Gastroesophageal sphincter (tissue), 4 donors: ENCODE results near the gene PRKRA. TPM values are rescaled to one million over a fixed set of nuclear protein-coding genes. Genes with fewer than 3 reads are reported as not detected.

Experiments
- ATAC-seq: fragments of 150-250 bp; one replicate; pipeline ENCODE4 v1.9.1; 2016; ENCODE audit warnings: mild to moderate bottlenecking, moderate library complexity
- H3K27ac ChIP-seq, 4 donors: fragments of 200-600 bp; sonication (generic) in 3 of 4; 1 replicate in 3 of 4; 2 replicates in 1 of 4; pipeline ENCODE4 v1.5.1; 2016 to 2019
- H3K27me3 ChIP-seq: fragments of 200-600 bp; sonication (generic); one replicate; pipeline ENCODE4 v1.5.1; 2019
- H3K36me3 ChIP-seq, 2 donors: fragments of 200-600 bp; sonication (generic); one replicate each; pipeline ENCODE4 v1.5.1; 2019; ENCODE audit warnings: control low read depth in 1 of 2
- H3K4me1 ChIP-seq, 3 donors: fragments of 200-600 bp; sonication (generic); 1 replicate in 2 of 3; 2 replicates in 1 of 3; pipeline ENCODE4 v1.5.1; 2016 to 2019; ENCODE audit warnings: control low read depth in 2 of 3
- H3K4me3 ChIP-seq, 2 donors: fragments of 200-600 bp; sonication (generic); one replicate each; pipeline ENCODE4 v1.5.1; 2019; ENCODE audit warnings: mild to moderate bottlenecking in 1 of 2, moderate library complexity in 1 of 2
- H3K9me3 ChIP-seq, 3 donors: fragments of 200-600 bp; sonication (generic); one replicate each; pipeline ENCODE4 v1.5.1; 2017 to 2019; ENCODE audit warnings: control low read depth in 2 of 3
- EP300 ChIP-seq: sonication (generic); formaldehyde crosslinking; IDR thresholded peaks from one replicate; pipeline ENCODE4 v1.6.1; 2017; ENCODE audit warnings: antibody characterized with exemption, mild to moderate bottlenecking
- POLR2A ChIP-seq, 2 donors: fragments of 450-650 bp; IDR thresholded peaks; one replicate each; pipeline ENCODE4 v1.6.1; 2017; ENCODE audit warnings: antibody characterized with exemption in 2 of 2, mild to moderate bottlenecking in 2 of 2, moderate library complexity in 1 of 2
- POLR2AphosphoS5 ChIP-seq: sonication (generic); formaldehyde crosslinking; IDR thresholded peaks from one replicate; pipeline ENCODE4 v1.6.1; 2017; ENCODE audit warnings: antibody characterized with exemption
- WGBS, 2 donors: methylation state at CpG; one replicate each; pipeline ENCODE4 v1.1.5; 2018; ENCODE audit warnings: low coverage in 1 of 2; 5-methylcytosine and 5-hydroxymethylcytosine counted together
- total RNA-seq, 4 donors: library from RNA; depleted of rRNA; stranded (reverse); fragments of >200 nt; gene quantifications; one replicate each; pipeline ENCODE4 v1.1.0, GENCODE V29; 2016
- TF ChIP-seq, protein P1 (sequence below), 4 experiments: fragments of 200-600 bp in 2 of 4; fragments of 450-650 bp in 2 of 4; sonication (generic) in 1 of 4; IDR thresholded peaks; one replicate each; pipeline ENCODE4 v1.5.1; 2017 to 2019; ENCODE audit warnings: antibody characterized with exemption in 4 of 4, mild to moderate bottlenecking in 2 of 4, moderate library complexity in 2 of 4

The PRKRA gene
- total RNA-seq, 4 donors from 2014 or later, result 72.2 to 89.9 (median 82.4) TPM

DNA sequence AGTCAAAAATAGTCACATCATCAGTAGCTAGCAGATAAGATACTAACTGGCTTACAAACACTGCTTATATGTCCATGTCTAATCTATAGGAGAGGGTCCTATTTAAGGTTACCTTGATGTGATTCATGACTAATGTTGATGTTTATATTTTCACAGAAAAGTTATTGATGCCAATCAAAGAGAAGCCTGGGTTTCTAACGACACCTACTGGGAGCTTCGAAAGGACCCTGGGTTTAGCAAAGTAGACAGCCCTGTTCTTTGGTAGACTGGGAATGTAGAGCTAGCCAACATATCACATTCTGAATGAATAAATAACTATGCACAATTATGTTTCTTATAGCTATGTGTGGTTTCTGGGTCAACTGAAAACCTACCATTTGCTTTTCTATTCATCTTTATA lies 55.7 kb downstream of the PRKRA start:
- no peaks in the 10 kb centered on the region for H3K36me3 ChIP-seq
- no peaks in the 10 kb centered on the region for H3K4me1 ChIP-seq
- TF ChIP-seq, protein P1, sequence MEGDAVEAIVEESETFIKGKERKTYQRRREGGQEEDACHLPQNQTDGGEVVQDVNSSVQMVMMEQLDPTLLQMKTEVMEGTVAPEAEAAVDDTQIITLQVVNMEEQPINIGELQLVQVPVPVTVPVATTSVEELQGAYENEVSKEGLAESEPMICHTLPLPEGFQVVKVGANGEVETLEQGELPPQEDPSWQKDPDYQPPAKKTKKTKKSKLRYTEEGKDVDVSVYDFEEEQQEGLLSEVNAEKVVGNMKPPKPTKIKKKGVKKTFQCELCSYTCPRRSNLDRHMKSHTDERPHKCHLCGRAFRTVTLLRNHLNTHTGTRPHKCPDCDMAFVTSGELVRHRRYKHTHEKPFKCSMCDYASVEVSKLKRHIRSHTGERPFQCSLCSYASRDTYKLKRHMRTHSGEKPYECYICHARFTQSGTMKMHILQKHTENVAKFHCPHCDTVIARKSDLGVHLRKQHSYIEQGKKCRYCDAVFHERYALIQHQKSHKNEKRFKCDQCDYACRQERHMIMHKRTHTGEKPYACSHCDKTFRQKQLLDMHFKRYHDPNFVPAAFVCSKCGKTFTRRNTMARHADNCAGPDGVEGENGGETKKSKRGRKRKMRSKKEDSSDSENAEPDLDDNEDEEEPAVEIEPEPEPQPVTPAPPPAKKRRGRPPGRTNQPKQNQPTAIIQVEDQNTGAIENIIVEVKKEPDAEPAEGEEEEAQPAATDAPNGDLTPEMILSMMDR (IDR thresholded peaks at IDR 0.05), result no peak
- TF ChIP-seq EP300, result no peak
- TF ChIP-seq POLR2A (IDR thresholded peaks at IDR 0.05), result no peak
- no peak for TF ChIP-seq POLR2AphosphoS5

DNA sequence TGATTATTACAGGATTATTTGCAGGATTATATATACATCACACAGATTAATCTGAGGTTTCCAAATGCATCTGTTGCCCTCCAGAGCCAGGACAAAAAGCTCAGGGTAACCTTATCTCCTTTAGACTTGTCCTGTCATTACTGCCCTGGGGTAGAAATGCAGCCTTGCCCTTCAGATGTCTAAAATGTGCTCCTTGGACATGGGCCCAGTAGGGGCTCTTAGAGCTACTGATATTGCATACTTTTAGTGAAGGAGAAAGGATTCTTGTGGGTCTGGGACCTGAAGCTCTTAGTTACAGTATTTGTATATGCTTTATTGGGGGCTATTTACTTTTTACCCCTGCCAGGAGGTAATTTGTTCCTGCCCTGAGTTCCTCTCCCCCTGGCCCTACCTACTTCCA lies 56.1 kb downstream of the PRKRA start:
- no peak for TF ChIP-seq POLR2A (IDR thresholded peaks at IDR 0.05)
- H3K27me3 ChIP-seq, result no peaks in the 10 kb centered on the region
- no peaks in the 10 kb centered on the region for H3K4me1 ChIP-seq
- no peaks in the 10 kb centered on the region for H3K36me3 ChIP-seq
- no peak for ATAC-seq
- H3K27ac ChIP-seq, result no peak overlapping the region
- no peak overlapping the region for H3K4me3 ChIP-seq
- H3K9me3 ChIP-seq, result no peaks in the 10 kb centered on the region

More for the DNA sequence above, 55.7 kb downstream of the PRKRA start:
- ATAC-seq, result no peak
- 81 to 85% methylated on average over 2 of the region's 2 CpGs for WGBS, 2 donors
- Histone ChIP-seq H3K4me3 (no peak overlapping the region), H3K9me3 (no peaks in the 10 kb centered on the region), H3K27ac (no peak overlapping the region), H3K27me3 (no peaks in the 10 kb centered on the region)

DNA sequence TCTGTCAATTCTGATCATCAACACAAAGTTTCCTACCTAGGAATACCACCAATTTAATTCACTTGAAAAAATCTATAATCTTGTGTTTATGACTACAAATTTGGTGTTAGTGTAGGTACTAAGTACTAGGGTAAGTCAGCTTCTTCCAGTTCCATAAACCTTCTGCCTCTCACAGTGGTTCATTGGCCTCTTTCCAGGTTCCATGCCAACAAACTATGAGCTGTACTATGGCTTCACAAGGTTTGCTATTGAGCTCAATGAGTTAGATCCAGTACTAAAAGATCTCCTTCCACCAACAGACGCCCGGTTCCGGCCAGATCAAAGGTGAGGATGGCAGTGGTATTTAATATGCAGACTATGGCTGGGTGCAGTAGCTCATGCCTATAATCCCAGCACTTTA lies 58.8 kb downstream of the PRKRA start:
- 87% methylated on average over 3 of the region's 3 CpGs; no CpG with 5 or more reads in 1 of the 2 donors for WGBS, 2 donors
- ATAC-seq, result no peak
- no peak overlapping the region for H3K4me3 ChIP-seq
- no peak overlapping the region for H3K27ac ChIP-seq
- H3K9me3 ChIP-seq, result no peaks in the 10 kb centered on the region
- TF ChIP-seq POLR2AphosphoS5 (no peak), POLR2A (IDR thresholded peaks at IDR 0.05) (no peak), EP300 (no peak)
- TF ChIP-seq, protein P1 (IDR thresholded peaks at IDR 0.05), result no peak
- no peaks in the 10 kb centered on the region for H3K27me3 ChIP-seq
- H3K36me3 ChIP-seq, result peaks cover 0 to 11% of the 10 kb centered on the region in 2 donors
- H3K4me1 ChIP-seq, result no peaks in the 10 kb centered on the region

DNA sequence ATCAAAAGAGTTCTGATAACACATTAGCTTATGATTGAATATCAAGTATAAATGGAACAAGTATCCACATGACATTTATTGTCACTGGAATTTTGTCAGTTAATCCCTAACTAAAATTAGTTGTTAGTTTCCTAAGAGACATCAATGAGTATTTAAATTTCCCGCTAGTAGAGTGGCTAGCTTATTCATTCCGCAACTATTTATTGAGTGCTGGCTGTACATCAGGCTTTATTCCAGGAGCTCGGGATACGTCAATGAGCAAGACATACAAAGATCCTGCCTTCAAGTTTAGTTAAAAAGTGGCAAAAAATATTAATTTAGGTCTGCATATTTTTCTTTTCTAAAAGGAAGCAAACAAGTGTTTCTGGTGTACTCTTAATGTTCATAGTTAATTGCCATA lies 59.3 kb downstream of the PRKRA start:
- peaks cover 0 to 11% of the 10 kb centered on the region in 2 donors for H3K36me3 ChIP-seq
- TF ChIP-seq, protein P1 (IDR thresholded peaks at IDR 0.05), result no peak
- TF ChIP-seq EP300, result no peak
- TF ChIP-seq POLR2A (IDR thresholded peaks at IDR 0.05), result no peak
- TF ChIP-seq POLR2AphosphoS5, result no peak
- no peaks in the 10 kb centered on the region for H3K4me1 ChIP-seq
- H3K27ac ChIP-seq, result no peak overlapping the region
- WGBS, 2 donors, result 91 to 93% methylated on average over 4 of the region's 4 CpGs
- ATAC-seq, result no peak
- no peaks in the 10 kb centered on the region for H3K9me3 ChIP-seq
- no peak overlapping the region for H3K4me3 ChIP-seq
- H3K27me3 ChIP-seq, result no peaks in the 10 kb centered on the region

DNA sequence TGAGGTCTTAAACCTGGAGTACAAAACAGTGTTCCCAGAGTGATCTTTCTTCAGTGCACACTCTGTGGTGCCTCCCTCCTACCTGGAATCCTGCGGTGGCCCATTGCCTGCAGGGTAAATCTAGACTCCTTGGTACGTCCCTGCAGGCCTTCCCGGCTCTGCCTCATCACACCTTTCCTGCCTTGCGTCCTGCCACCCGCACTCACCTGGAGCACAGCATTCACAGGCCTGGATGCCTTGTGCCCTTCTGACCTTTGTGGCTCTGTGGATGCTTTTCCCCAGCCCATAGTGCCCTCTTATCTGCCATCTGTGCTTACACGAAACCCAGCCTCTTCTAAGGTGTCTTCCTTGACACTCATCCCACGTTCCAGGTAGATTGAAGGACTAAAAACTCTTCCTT lies 62.7 kb downstream of the PRKRA start:
- no peaks in the 10 kb centered on the region for H3K27me3 ChIP-seq
- TF ChIP-seq EP300 (no peak), POLR2AphosphoS5 (no peak), POLR2A (IDR thresholded peaks at IDR 0.05) (no peak)
- TF ChIP-seq, protein P1 (IDR thresholded peaks at IDR 0.05), result no peak
- no peak overlapping the region for H3K4me3 ChIP-seq
- H3K9me3 ChIP-seq, result no peaks in the 10 kb centered on the region
- WGBS, 2 donors, result 79 to 83% methylated on average over 5 to 7 of the region's 7 CpGs
- peaks cover 0 to 26% of the 10 kb centered on the region in 2 donors for H3K36me3 ChIP-seq
- H3K4me1 ChIP-seq, result no peaks in the 10 kb centered on the region
- H3K27ac ChIP-seq, result no peak overlapping the region
- ATAC-seq, result no peak
